RWPE2 (cell line): ENCODE measurements around the gene SELP.

Experiments
- ATAC-seq: fragments of 200-7000 bp; cut with Tn5 transposase; 3 replicates; pipeline ENCODE4 v1.9.1; 2021; ENCODE audit warnings: low read depth
- DNase-seq: peaks from one replicate; pipeline ENCODE4 v3.0.0-alpha.2; 2020; ENCODE audit warnings: low spot score
- H3K27ac ChIP-seq: fragments of 450-650 bp; 2 replicates; pipeline ENCODE4 v1.5.1; 2017; ENCODE audit warnings: mild to moderate bottlenecking; ENCODE audit not compliant: poor library complexity, severe bottlenecking
- H3K27me3 ChIP-seq: fragments of 250-450 bp; sonication (Bioruptor Pico); 2 replicates; pipeline ENCODE4 v1.5.1; 2021; ENCODE audit warnings: mild to moderate bottlenecking, moderate library complexity; ENCODE audit not compliant: insufficient read depth, poor library complexity, severe bottlenecking
- H3K36me3 ChIP-seq: fragments of 250-450 bp; sonication (Bioruptor Pico); 2 replicates; pipeline ENCODE4 v1.5.1; 2020; ENCODE audit warnings: low read depth, mild to moderate bottlenecking, moderate library complexity
- H3K4me1 ChIP-seq: fragments of 250-450 bp; sonication (Bioruptor Pico); 2 replicates; pipeline ENCODE4 v1.5.1; 2021; ENCODE audit warnings: mild to moderate bottlenecking, moderate library complexity; ENCODE audit not compliant: insufficient read depth, poor library complexity, severe bottlenecking
- H3K4me3 ChIP-seq: fragments of 250-450 bp; sonication (Bioruptor Pico); 2 replicates; pipeline ENCODE4 v1.5.1; 2021; ENCODE audit warnings: mild to moderate bottlenecking, moderate library complexity; ENCODE audit not compliant: severe bottlenecking
- H3K9me3 ChIP-seq: fragments of 250-450 bp; sonication (Bioruptor Pico); 2 replicates; pipeline ENCODE4 v1.5.1; 2021; ENCODE audit warnings: mild to moderate bottlenecking, moderate library complexity; ENCODE audit not compliant: severe bottlenecking
- CTCF ChIP-seq: fragments of 450-650 bp; IDR thresholded peaks from one replicate; pipeline ENCODE4 v1.5.1; 2017; ENCODE audit warnings: mild to moderate bottlenecking, moderate library complexity; ENCODE audit not compliant: poor library complexity, severe bottlenecking

The SELP gene

GRCh38 chr1:169586067-169586394 lies 43.9 kb downstream of the SELP start:
- Histone ChIP-seq H3K36me3 (no peaks in the 10 kb centered on the region), H3K9me3 (no peaks in the 10 kb centered on the region), H3K4me1 (peaks cover 7% of the 10 kb centered on the region), H3K27ac (no peak overlapping the region), H3K4me3 (no peak overlapping the region), H3K27me3 (no peaks in the 10 kb centered on the region)
- TF ChIP-seq CTCF, result no peak
- no peak for DNase-seq
- ATAC-seq, result peak; percentile 31; the same call in 2 of the 3 replicates

- ATAC-seq, result no peak
- peaks cover 7% of the 10 kb centered on the region for H3K4me1 ChIP-seq
- no peak for TF ChIP-seq CTCF
- H3K4me3 ChIP-seq, result no peak overlapping the region
- DNase-seq, result no peak
- no peak overlapping the region for H3K27ac ChIP-seq
- H3K9me3 ChIP-seq, result no peaks in the 10 kb centered on the region
- no peaks in the 10 kb centered on the region for H3K27me3 ChIP-seq
- H3K36me3 ChIP-seq, result no peaks in the 10 kb centered on the region
Measured at GRCh38 chr1:169585181-169585580, 44.7 kb downstream of the SELP start.

- TF ChIP-seq CTCF, result no peak
- Histone ChIP-seq H3K27ac (no peak overlapping the region), H3K4me3 (no peak overlapping the region), H3K9me3 (no peaks in the 10 kb centered on the region), H3K27me3 (no peaks in the 10 kb centered on the region), H3K36me3 (no peaks in the 10 kb centered on the region), H3K4me1 (peaks cover 7% of the 10 kb centered on the region)
- DNase-seq, result no peak
- peak; percentile 48; the same call in 1 of the 3 replicates for ATAC-seq
Measured at GRCh38 chr1:169584483-169585144, 45.3 kb downstream of the SELP start.

- Histone ChIP-seq H3K9me3 (no peaks in the 10 kb centered on the region), H3K27ac (no peak overlapping the region), H3K36me3 (no peaks in the 10 kb centered on the region), H3K27me3 (no peaks in the 10 kb centered on the region), H3K4me3 (no peak overlapping the region), H3K4me1 (no peaks in the 10 kb centered on the region)
- DNase-seq, result no peak
- ATAC-seq, result no peak
- TF ChIP-seq CTCF, result no peak
Measured at GRCh38 chr1:169577981-169578738, 51.8 kb downstream of the SELP start.

- no peak overlapping the region for H3K4me3 ChIP-seq
- H3K9me3 ChIP-seq, result no peaks in the 10 kb centered on the region
- H3K4me1 ChIP-seq, result no peaks in the 10 kb centered on the region
- no peak for ATAC-seq
- no peak for TF ChIP-seq CTCF
- DNase-seq, result no peak
- H3K27me3 ChIP-seq, result no peaks in the 10 kb centered on the region
- H3K27ac ChIP-seq, result no peak overlapping the region
- H3K36me3 ChIP-seq, result no peaks in the 10 kb centered on the region
Measured at GRCh38 chr1:169576935-169577331, 53.0 kb downstream of the SELP start.
